ENCODE measurements around the gene LRRC14B.
A peak's percentile ranks its signal among the peaks of the same experiment; 100 is the strongest.

Gene LRRC14B

DNA sequence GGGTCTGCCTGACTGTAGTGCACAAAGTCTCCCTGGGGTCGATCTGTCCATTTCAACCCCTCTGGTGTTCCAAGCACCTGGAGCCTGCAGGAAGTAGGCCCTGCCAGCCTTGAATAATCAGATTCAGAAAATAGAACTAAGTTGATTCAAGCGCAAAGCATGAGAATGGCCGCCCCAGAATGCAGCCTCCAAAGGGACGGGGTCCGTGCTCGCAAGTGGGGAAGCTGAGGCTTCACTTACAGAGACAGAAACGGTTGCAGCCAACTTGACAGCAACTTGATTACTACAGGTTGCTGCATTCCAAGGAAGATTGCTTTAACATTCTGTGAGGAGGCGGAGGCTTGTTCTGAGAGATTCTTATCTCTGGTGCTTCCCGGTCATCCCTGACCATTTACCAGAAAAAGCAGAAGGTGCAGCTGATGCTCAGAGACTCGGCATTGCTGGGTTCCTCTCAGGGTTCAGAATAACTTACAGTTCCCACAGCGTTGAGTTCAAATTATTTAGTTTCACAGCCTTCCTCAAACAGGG is 14.9 kb upstream of the LRRC14B start:
- DNase-seq, result no peak

DNA sequence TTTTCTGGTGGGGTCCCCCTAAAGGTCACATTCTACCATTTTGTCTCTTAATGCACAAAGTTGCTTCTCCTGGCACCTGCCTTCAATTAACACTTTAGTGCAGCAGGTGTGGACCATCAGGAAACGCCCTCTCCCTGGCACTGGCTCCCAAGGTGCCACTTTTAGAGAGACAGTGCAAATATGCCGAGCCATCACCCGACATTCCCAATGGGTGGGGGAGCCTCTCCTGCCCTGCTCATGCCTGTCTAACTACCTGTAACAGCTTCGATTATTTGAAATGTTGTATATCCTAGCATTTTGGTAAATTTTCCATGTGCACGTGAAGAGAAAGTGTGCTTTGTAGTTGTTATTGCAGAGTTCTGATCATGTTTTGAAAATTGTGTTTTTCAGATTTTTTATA is 13.2 kb upstream of the LRRC14B start:
- no peak for DNase-seq

DNA sequence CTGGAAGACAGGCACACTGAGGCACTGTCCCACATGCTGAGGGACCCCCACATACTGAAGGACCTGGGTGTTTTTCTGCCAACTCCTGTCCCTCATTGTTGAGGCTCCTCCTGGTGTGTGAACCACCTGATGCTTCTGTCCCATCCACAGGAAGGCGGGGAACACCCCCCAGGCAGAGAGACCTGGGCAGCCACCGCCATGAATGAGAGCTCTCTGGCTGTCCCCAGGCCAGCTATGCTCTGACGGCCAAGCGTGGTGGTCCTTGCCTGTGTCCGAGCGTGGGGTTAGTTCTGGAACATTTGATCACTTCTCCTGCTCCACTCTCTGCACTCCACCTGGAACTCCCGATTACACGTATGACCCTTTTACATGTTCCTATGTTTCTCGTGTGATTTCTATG is 11.9 kb upstream of the LRRC14B start:
- DNase-seq, result no peak

DNA sequence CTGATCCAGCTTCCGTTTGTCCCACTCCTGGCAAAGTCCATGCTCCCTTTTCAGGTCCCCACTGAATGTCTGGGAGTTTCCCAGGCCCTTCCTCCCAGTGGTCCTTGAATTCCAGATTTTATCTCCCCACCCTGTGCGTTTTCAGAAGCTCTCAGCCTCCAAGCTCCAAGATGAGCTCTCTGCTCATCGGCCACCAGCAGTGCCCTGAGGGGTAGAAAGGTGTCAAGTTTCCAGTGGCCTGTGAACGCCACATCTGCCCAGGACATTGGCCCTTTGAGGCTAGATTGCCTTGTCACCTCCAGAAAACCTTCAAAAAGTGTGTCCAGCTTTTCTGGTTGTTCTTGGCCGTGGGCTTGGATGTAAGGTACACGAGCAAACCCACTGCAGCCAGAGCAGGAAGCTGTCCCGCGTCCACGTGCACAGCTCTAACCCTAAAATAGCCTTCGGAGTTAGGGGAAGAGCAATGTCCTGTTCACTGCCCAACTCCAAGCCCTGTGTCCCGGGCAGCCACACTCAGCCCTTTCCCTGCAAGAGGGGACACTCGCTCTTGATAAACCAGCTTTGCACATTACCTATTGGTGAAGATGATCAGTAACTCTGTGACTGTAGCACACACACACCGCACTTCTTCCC is 10.9 kb upstream of the LRRC14B start:
- DNase-seq, result no peak

DNA sequence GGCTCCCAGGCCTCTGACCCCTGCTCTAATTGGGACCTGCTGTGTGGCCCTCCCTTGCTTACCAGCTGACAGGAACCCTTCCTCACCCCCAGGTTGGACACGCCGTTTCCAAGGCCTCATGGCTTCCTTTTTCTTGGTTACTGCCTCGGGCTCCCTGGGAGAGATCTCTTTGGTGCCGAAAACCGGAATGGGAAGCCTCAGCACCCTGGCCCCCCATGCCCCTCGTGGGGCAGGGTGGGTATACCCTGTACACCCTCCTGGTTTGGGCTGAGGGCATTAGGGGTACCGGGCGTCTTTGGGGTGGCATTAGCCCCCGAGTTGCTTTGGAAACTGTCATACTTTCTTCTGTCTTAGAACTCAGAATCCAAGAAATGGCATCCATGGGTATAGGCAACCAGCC is 10.1 kb upstream of the LRRC14B start:
- DNase-seq, result no peak

DNA sequence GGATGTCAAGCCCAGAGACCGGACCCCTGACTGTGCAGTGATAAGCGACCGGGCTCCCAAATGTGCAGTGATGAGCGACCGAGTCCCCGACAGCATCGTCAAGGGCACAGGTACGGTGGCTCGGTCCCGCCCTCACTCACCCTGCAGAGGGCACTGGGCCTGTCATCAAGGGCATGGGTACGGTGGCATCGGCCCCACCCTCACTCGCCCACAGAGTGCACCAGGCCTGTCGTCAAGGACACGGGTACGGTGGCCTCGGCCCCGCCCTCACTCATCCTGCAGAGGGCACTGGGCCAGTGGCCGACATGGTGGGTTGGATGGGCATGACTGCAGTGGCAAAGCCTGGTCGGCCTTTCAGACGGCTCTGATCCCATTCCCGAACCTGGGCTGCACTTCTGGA is 9.7 kb upstream of the LRRC14B start:
- no peak for DNase-seq

DNA sequence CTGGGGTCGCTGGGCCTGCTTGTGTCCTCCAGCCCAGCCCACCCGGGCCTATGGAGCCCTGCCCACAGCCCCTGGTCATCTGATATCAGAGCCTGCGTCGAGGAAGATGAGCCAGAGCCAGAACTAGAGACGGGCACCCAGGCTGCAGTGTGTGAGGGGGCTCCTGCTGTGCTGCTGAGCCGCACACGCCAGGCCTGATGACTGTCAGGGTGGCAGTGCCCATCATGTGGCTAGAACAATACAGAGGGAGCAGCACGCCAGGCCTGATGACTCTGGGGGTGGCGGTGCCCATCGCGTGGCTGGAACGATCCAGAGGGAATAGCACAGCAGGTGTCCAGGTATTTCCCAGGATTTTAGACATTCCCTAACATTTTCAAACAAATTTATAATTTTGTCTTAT is 9.2 kb upstream of the LRRC14B start:
- no peak for DNase-seq

DNA sequence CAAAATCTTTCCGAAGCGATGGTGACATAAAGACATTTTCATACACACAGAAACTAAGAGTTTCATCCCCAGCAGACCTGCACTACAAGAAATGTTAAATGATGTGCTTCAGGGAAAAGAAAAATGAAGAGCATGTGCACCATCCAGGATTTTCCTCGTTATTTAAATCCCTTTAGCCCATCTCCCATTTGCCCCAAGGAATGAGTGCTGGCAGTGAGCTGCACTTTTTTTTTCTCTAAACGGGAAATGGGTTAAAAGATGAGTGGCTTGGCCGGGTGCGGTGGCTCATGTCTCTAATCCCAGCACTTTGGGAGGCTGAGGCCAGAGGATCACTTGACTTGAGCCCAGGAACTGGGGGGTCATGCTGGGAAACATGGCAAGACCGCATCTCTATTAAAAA is 6.8 kb upstream of the LRRC14B start:
- DNase-seq, result no peak

DNA sequence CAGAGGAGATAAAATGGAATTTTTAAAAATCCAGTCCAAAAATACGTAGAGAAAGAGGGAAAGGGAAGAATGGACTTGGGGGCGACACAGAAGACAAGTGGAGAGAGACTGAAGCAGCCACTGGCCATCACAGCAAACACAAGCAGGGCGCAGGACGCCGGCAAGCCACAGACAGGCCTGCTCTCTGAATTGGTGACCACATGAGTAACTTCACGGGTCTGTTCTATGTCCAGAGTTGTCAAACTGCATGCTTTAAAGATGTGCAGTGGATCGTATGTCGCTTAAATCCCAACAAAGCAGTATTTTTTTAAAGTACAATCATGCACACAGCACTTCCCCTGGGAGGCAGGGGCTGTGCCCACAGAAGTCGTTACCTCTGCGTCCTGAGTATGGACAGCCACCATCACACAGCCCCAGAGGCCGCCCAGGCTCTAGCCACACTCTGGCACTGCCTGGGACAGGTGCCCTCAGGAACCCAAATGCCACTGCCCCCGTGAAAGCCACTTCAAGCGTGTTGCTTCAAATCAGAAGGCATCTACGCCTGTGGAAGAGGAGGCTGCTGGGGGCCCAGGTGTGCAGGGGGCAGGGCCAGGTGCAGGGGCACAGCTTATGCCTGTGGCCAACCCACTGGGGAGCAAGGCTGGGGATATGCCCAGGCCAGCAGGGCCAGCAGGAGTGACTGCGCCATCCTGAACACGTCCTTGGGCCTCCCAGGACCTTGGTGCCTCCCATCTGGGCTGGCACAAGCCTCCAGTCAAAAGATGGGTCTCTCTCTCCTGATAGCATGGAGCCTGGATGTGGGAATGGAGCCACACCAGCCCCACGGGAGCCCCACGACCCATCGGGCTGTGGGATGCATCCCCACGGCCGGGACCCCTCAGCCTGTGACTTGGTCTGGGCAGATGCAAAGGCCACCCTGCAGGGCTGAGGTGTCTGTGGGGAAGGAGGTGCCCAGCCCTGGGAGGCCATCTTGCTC is 5.9 kb upstream of the LRRC14B start:
- DNase-seq, result no peak

DNA sequence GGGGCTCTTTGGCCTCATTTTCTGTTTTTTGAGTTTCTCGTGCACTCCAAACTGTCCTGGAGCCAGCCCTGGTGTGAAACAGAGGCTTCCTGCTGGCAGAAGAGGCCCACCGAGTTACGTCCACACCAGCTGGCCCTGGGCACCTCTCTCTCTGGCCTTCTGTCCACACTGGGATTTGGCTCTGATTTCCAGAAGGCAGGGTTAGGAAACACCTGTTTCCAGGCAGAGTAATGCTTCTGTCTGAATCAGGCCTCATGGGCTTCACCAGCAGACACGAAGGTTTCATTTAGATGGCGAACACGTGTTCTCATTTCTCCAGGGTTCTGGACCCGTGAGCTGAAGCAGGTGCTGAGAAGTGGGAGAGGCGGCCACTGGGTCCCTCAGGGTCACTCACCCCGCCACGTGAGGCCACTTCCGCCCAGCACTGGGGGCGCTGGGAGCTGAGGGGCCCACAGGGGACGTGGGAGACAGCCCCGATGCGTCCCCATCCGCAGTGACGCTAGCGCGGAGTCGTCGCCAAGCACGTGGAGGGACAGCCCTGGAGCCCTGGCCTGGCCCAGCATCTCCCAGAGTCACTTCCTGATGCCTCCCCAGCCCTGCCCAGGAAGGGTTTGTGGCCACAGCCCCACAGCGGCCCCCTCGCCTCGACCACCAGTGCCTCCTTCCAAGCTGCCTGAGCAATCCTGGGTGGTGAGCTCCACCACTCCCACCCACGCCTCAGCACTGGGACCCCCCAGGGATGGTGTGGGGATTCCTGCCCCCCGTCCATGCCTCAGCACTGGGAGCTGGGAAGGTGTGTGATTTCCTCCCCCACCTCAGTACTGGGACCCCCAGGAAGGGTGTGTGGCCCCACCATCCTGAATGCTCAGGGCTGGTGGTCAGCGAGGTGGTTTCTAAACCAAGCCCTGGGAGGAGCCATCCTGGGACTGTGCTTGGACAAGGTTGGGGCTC is 4.9 kb upstream of the LRRC14B start:
- DNase-seq, result no peak

DNA sequence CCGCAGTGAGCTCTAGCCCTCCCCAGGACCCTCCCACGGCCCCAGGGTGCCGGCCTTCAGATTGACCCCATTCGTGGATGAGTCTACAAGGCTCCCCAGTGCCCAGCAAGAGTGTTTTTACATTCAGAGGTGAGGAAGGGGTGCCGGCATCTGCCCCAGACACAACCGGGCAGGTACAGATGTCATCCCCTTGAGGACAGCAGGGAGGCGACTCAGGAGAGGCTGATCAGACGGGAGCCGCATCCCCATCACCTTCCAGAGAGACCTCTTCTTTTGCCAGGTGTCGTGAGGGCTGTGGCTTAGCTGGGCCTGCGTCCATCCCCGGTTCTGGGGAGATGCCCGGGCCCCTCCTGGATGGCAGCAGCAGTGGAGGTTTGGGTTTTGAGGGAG is 4.3 kb upstream of the LRRC14B start:
- no peak for DNase-seq

DNA sequence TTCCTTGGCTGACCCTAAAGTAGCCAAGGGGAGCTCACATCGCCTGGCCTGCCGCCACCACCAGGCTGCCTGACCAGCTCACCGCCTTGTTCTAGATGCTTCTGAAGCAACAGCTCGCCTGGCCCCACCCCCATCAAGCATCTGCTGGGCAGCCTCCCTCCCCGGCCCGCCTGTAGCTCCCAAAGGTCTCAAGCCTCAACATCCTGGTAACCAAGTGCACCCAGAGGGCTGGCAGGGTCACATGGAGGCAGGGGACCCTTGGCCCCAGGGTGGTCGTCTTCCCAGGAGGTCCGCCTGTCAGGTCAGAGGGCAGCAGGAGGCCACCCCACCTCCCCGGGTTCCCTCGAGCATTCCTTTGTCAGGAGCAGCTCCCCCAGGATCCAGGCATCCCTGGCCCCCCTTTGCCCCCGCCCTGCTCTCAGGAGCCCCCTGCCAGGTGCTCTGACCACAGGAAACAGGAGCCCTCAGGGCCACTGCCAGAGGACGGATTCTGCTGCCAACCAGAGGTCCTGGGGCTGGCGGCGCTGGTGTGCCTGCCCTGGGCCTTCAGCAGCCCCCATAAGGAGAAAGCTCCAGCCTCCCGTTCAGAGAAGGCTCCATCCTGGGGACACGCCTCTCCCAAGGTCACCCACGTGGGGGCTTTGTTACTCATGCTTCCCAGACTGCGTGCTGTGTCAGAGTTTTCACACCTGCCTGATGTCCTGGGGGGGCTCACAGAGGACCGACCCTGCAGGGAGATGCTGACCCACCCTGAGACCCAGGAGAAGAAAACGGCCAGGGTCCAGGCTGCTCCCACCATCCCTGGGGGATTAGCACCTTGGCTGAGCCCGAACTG is 3.5 kb upstream of the LRRC14B start:
- peak; percentile 3 for DNase-seq

DNA sequence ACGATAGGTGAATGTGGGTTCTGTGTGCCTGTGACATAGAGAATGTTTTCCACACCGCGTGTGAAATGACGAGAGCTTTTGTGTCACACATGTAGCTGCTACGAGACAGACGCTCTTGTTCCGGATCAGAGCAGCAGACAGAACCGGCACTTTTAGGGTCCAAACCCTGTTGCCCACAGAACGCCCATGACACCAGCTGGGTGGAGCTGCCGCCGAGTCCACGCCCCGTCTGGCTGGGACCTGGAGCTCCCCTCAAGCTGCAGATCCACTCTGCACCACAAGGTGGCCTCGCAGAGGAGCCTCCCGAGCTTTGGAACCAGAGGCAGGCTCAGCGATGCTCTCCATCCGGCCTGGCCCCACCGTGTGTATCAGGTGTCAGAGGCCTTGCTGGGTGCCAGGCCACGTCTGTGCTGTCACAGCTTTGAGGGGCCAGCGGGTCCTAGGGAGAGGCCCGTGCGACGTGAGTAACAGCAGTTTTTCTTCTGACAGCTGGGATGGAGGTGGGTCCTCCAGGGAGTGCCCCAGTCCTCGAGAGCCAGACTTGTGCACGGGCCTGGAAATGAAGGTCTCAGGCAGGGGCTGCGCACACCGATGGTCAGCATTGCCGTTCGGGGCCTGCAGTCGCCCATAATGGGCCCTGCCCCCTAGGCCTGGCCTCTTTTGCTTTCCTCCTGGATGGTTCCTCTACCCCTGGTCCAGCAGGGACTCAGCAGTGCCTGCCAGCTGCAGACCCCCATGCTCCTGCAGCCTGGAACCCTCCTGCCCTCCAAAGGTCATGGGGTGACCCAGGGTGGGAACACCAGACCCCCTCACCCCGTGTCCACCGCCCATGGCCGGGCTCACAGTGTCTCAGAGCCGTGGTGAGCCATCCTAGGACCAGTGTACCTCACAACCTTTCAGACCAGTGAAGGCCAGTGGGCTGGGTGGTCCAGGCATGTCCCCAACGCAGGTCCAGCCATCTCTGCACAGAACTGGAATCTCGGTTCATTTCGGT is 2.5 kb upstream of the LRRC14B start:
- peak; percentile 59 for DNase-seq

DNA sequence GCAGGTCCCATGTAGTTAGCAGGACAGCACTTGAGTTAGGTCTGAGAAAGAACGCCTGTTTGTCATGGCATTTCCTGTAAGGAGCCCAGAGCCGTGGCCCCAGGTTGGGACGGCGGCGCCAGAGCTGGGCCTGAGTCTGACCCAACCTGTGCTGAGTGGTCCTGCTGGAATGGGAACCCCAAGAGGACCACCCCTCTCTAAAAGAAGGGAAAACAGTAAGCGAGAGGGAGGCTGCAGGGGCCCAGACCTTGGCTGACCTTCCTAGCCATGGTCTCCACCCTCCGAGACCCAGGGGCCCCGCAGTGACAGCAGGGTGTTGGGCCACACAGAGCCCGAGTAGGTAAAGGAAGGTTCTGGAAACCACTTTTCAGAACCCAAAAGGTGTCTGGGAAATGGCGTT is 1.8 kb upstream of the LRRC14B start:
- DNase-seq, result no peak

DNA sequence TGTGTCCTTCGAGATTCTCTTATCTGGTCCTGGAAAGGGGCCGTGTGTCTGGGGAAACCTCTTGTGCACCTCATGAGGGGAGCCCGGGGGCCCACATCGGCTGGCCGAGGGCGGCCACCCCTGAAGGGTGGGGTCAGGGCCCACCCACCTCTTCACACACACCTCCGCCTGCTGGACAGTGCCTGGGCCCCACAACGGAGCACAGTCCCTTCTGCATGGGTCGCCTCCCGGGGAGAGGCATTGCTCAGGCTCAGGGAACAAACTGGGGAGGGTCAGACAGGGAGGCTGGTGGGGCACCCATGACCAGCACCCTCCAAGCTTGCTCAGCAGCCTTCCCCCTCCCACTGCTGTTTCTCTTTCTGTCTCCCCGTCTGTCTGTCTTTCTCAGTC is 1.3 kb upstream of the LRRC14B start:
- no peak for DNase-seq

DNA sequence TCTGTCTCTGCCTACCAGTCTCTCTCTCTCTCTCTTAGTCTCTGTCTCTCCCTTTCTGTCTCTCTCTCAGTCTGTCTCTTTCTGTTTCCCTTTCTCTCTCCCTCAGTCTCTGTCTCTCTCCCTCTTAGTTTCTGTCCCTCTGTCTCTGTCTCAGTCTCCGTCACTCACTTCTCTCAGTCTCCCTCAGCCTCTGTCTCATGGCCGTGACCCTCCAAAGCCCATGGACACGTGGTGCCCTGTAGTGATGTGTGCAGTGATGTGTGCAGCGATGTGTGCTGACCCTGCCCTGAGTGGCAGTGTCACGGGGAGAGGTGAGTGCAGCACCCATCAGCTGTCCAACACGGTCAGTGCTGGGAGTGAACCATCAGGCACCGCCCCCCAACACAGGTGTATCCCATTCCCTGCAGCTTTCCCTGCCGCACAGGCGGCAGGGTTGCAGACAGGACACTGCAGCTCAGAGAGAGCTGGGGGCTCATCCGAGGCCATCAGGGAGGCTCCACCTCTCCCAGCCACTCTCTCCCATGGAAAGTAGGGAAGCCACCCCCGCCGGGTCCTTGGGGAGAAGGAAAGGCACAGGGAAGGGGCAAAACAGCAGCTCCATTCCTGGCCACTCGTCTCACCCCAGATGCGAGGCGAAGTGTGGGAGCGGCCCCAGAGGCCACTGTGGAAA is 794 bp upstream of the LRRC14B start:
- DNase-seq, result no peak

DNA sequence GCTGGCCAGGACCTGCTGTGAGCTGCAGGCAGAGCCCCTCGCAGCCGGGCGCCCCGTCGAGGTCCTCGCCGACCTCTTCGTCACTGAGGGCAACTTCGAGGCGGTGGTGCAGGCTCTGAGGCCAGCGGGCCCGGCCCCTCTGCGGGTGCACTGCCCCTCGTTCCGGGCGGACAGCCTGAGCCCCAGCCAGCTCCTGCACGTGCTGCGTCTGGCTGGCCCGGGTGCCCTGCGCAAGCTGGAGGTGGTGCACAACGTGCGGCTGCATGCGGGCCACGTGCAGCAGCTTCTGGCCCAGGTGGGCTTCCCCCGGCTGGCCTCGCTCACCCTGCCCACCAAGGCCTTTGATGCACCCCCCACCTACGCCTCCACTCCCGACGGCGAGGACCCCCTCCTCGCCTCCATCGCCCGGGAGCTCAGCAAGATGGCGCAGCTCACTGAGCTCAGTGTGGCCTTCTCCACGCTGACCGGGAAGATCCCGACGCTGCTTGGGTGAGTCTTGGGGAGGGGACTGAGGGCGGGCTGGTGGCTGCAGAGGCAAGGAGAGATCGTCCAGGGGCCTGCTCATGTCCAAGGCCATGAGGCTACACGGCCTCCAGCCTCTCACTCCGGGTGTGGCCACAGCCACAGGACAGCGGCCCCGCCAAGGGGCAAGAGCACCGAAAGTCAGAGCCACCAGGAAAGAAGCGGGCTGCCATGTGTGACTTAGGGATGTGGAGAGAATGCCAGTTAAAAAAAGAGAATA is 825 bp downstream of the LRRC14B start:
- no peak for DNase-seq

DNA sequence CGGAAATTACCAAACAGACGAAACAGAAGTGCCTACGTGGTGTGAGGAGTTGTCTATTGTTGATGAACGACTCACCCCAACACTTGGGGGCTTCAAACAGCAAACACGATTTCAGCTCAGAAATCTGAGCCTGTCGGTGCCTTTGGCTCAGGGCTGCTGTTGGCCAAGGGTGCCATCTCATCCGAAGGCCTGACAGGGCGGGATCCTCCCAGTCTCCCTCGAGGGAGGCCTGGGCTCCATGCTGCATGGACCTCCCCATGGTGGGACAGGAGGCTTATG is 1.3 kb downstream of the LRRC14B start:
- DNase-seq, result no peak

DNA sequence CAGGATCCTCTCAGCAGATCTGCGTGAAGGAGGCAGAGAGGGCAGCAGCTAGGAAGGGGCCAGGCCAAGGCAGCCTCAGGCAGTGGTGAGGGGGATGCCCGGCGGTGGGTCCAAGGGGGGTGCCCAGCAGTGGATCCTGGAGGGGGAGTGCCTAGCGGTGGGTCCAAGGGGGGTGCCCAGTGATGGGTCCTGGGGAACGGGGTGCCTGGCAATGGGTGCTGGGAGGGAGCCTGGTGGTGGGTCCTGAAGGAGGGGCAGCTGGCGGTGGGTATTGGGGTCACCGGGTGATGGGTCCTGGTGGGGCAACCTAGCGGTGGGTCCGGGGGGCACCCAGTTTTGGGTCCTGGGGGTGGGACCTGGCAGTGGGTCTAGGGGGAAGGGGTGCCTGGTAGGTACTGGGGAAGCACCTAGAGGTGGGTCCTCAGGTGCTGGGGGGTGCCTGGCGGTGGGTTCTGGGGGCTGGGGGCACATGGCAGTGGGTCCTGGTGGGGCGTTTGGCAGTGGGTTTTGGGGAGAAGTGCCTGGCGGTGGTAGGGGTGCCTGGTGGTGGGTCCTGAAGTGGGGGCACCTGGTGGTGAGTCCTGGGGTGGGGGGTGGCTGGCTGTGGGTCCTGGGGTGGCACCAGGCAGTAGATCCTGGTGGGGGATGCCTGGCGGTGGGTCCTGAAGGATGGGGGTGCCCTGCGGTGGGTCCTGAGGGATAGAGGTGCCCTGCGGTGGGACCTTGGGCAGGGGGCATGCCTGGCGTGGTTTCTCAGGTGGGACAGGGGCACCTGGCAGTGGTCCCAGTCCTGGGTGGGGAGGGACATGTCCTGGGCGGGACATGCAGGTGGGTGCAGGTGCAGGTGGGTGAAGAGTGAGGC is 1.9 kb downstream of the LRRC14B start:
- DNase-seq, result no peak
